H9 (cell line): ENCODE results near the gene MGAT4B. TPM values are rescaled to one million over a fixed set of nuclear protein-coding genes. Genes with fewer than 3 reads are reported as not detected.

Experiments used
- DNase-seq: peaks from one replicate; pipeline ENCODE4 v3.0.0-alpha.2; 2017
- H2AFZ ChIP-seq: one replicate; pipeline ENCODE4 v1.6.1; 2013; ENCODE audit warnings: mild to moderate bottlenecking, low read length, control low read depth, moderate library complexity
- H2AK5ac ChIP-seq: 2 replicates; pipeline ENCODE4 v1.6.1; 2013; ENCODE audit warnings: low read length, control low read depth, mixed read lengths; ENCODE audit not compliant: insufficient read length
- H2BK120ac ChIP-seq: one replicate; pipeline ENCODE4 v1.6.1; 2013; ENCODE audit warnings: low read depth, mild to moderate bottlenecking, low read length, control low read depth, inconsistent platforms; ENCODE audit not compliant: poor library complexity, severe bottlenecking
- H2BK12ac ChIP-seq: 2 replicates; pipeline ENCODE4 v1.6.1; 2013; ENCODE audit warnings: low read length, control low read depth, mixed read lengths, low read depth; ENCODE audit not compliant: insufficient read length
- H2BK15ac ChIP-seq: 2 replicates; pipeline ENCODE4 v1.6.1; 2013; ENCODE audit warnings: low read depth, low read length, control low read depth
- H2BK20ac ChIP-seq: one replicate; pipeline ENCODE4 v1.6.1; 2013; ENCODE audit warnings: low read depth, mild to moderate bottlenecking, low read length, control low read depth, inconsistent platforms; ENCODE audit not compliant: poor library complexity, severe bottlenecking
- H2BK5ac ChIP-seq: 2 replicates; pipeline ENCODE4 v1.6.1; 2013; ENCODE audit warnings: low read length, control low read depth, mixed read lengths; ENCODE audit not compliant: insufficient read length
- H3K14ac ChIP-seq: 2 replicates; pipeline ENCODE4 v1.6.1; 2013; ENCODE audit warnings: low read length, control low read depth; ENCODE audit not compliant: insufficient read depth
- H3K18ac ChIP-seq: 2 replicates; pipeline ENCODE4 v1.6.1; 2013; ENCODE audit warnings: low read depth, mild to moderate bottlenecking, mixed read lengths, low read length, control low read depth; ENCODE audit not compliant: insufficient read length
- H3K23ac ChIP-seq: 2 replicates; pipeline ENCODE4 v1.6.1; 2013; ENCODE audit warnings: low read length, control low read depth, mixed read lengths, low read depth; ENCODE audit not compliant: insufficient read length
- H3K23me2 ChIP-seq: 2 replicates; pipeline ENCODE4 v1.6.1; 2013; ENCODE audit warnings: low read depth, mild to moderate bottlenecking, mixed read lengths, low read length, control low read depth; ENCODE audit not compliant: insufficient read length, poor library complexity, severe bottlenecking
- H3K27ac ChIP-seq: 2 replicates; pipeline ENCODE4 v1.5.1; 2013; ENCODE audit warnings: low read length, control low read depth, mixed read lengths, low read depth; ENCODE audit not compliant: insufficient read length
- H3K27me3 ChIP-seq: 2 replicates; pipeline ENCODE4 v1.6.1; 2013; ENCODE audit warnings: low read length, control low read depth, inconsistent platforms; ENCODE audit not compliant: insufficient read depth
- H3K4ac ChIP-seq: 2 replicates; pipeline ENCODE4 v1.6.1; 2013; ENCODE audit warnings: low read depth, mild to moderate bottlenecking, control low read depth, inconsistent platforms, low read length, moderate library complexity
- H3K4me1 ChIP-seq: 2 replicates; pipeline ENCODE4 v1.6.1; 2013; ENCODE audit warnings: low read length, control low read depth, inconsistent platforms; ENCODE audit not compliant: insufficient read depth
- H3K4me2 ChIP-seq: 2 replicates; pipeline ENCODE4 v1.6.1; 2013; ENCODE audit warnings: low read length, control low read depth, mixed read lengths; ENCODE audit not compliant: insufficient read length, insufficient read depth
- H3K56ac ChIP-seq: 2 replicates; pipeline ENCODE4 v1.6.1; 2013; ENCODE audit warnings: low read depth, mild to moderate bottlenecking, mixed read lengths, low read length, control low read depth; ENCODE audit not compliant: insufficient read length
- H3K79me1 ChIP-seq: 2 replicates; pipeline ENCODE4 v1.6.1; 2013; ENCODE audit warnings: low read depth, mild to moderate bottlenecking, moderate library complexity, low read length, control low read depth, inconsistent platforms; ENCODE audit not compliant: insufficient read depth, poor library complexity, severe bottlenecking
- H3K79me2 ChIP-seq: 2 replicates; pipeline ENCODE4 v1.6.1; 2013; ENCODE audit warnings: low read length, control low read depth, inconsistent platforms; ENCODE audit not compliant: insufficient read depth
- H3K9ac ChIP-seq: 2 replicates; pipeline ENCODE4 v1.6.1; 2013; ENCODE audit warnings: low read length, control low read depth, mixed read lengths; ENCODE audit not compliant: insufficient read length; ENCODE audit errors: extremely low read depth
- H3K9me3 ChIP-seq: one replicate; pipeline ENCODE4 v1.6.1; 2013; ENCODE audit warnings: low read depth, low read length, inconsistent platforms; ENCODE audit not compliant: control insufficient read depth
- H3T11ph ChIP-seq: one replicate; pipeline ENCODE4 v1.6.1; 2013; ENCODE audit warnings: mild to moderate bottlenecking, low read length, control low read depth, inconsistent platforms
- H4K20me1 ChIP-seq: one replicate; pipeline ENCODE4 v1.6.1; 2013; ENCODE audit not compliant: control insufficient read depth, insufficient read length, insufficient read depth
- H4K5ac ChIP-seq: 2 replicates; pipeline ENCODE4 v1.6.1; 2013; ENCODE audit warnings: low read depth, mild to moderate bottlenecking, mixed read lengths, low read length, control low read depth; ENCODE audit not compliant: insufficient read length
- H4K8ac ChIP-seq: replicated peaks from 2 replicates; pipeline ENCODE4 v1.6.1; 2013; ENCODE audit warnings: low read length, control low read depth, mixed read lengths, low read depth; ENCODE audit not compliant: insufficient read length
- H4K91ac ChIP-seq: 2 replicates; pipeline ENCODE4 v1.6.1; 2013; ENCODE audit warnings: low read depth, mild to moderate bottlenecking, moderate library complexity, mixed read lengths, low read length, control low read depth; ENCODE audit not compliant: insufficient read length
- H3K27ac Mint-ChIP-seq, 3 experiments: 2 replicates in 2 of 3; 3 replicates in 1 of 3; pipeline ENCODE4 v1.8.0; 2020 to 2021; ENCODE audit warnings: mixed read lengths in 3 of 3, mild to moderate bottlenecking in 1 of 3, moderate library complexity in 1 of 3
- H3K27me3 Mint-ChIP-seq: 2 replicates; pipeline ENCODE4 v1.8.0; 2021; ENCODE audit warnings: low read depth, mild to moderate bottlenecking, moderate library complexity, mixed read lengths
- H3K36me3 Mint-ChIP-seq, 3 experiments: 2 replicates in 2 of 3; 3 replicates in 1 of 3; pipeline ENCODE4 v1.8.0; 2020 to 2021; ENCODE audit warnings: low read depth in 3 of 3, mixed read lengths in 3 of 3; ENCODE audit not compliant: insufficient read depth in 1 of 3
- H3K4me1 Mint-ChIP-seq, 2 experiments: 2 replicates each; pipeline ENCODE4 v1.8.0; 2020; ENCODE audit warnings: mixed read lengths in 2 of 2
- H3K4me3 Mint-ChIP-seq, 2 experiments: 2 replicates in 1 of 2; 3 replicates in 1 of 2; pipeline ENCODE4 v1.8.0; 2020 to 2021; ENCODE audit warnings: mild to moderate bottlenecking in 2 of 2, mixed read lengths in 2 of 2, moderate library complexity in 1 of 2
- H3K9me3 Mint-ChIP-seq, 2 experiments: 2 replicates in 1 of 2; 3 replicates in 1 of 2; pipeline ENCODE4 v1.8.0; 2020; ENCODE audit warnings: mild to moderate bottlenecking in 2 of 2, mixed read lengths in 2 of 2, moderate library complexity in 1 of 2
- CTCF ChIP-seq: fragments of 200-600 bp; sonication (generic); conservative IDR thresholded peaks from 3 replicates; pipeline ENCODE4 v1.8.0; 2021; ENCODE audit warnings: antibody characterized with exemption, mild to moderate bottlenecking
- WGBS: extraction: QIAGEN DNeasy Blood & Tissue Kit; methylation state at CpG from one replicate; pipeline ENCODE4 v1.1.7; 2013; ENCODE audit warnings: missing lambda C conversion rate, low lambda C conversion rate, mixed read lengths; ENCODE audit not compliant: insufficient read length; ENCODE audit errors: extremely low coverage; 5-methylcytosine and 5-hydroxymethylcytosine counted together
- total RNA-seq: library from RNA; stranded (reverse); gene quantifications from 2 replicates; pipeline ENCODE4 v1.2.1, GENCODE V29; 2021

Gene MGAT4B
- total RNA-seq, 1 experiment from 2014 or later = 147 TPM

DNA sequence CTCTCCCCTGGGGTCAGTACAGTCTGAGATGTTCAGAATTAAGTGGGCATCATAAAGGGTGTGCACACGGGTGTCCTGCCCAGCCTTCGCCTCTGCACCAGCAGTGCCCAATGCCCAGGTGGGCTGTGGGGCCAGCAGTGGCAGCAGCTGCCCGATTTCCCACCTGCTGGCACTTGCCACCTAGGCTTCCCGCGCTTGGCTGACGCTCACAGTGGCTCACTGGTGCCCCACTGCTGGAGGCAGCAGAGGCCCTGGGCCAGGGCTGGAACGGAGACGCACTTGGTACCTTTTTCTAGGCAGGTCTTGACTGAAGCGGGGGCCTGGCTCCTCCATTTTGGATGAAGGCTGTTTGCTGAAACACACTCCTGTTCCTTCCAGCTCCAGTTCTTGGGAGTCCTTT lies 35.0 kb upstream of the MGAT4B start:
- peaks cover 45 to 68% (median 67%) of the 10 kb centered on the region in 3 experiments for H3K36me3 Mint-ChIP-seq
- no peak overlapping the region for H3K18ac ChIP-seq
- WGBS = no CpG with 5 or more reads among the region's 9 CpGs

More for the DNA sequence above, 35.0 kb upstream of the MGAT4B start:
- no peak overlapping the region; the same call in 1 of the 2 replicates for H3K14ac ChIP-seq
- no peak overlapping the region for H2BK120ac ChIP-seq
- no peak overlapping the region for H3K23ac ChIP-seq
- no peak overlapping the region for H2BK20ac ChIP-seq
- no peaks in the 10 kb centered on the region for H3K9me3 ChIP-seq
- no peaks in the 10 kb centered on the region for H3K4me1 ChIP-seq
- H4K91ac ChIP-seq = no peak overlapping the region
- H3K79me2 ChIP-seq = no peaks in the 10 kb centered on the region
- no peak overlapping the region for H3K4ac ChIP-seq
- no peak overlapping the region for H2AFZ ChIP-seq
- no peaks in the 10 kb centered on the region for H3K79me1 ChIP-seq
- Mint-ChIP-seq H3K4me3 (no peak overlapping the region), H3K27ac (no peak overlapping the region), H3K27me3 (no peaks in the 10 kb centered on the region; the same call in 1 of the 2 replicates), H3K4me1 (no peaks in the 10 kb centered on the region), H3K9me3 (peaks cover 19 to 23% of the 10 kb centered on the region in 2 experiments)
- H3K23me2 ChIP-seq = no peaks in the 10 kb centered on the region
- H4K8ac ChIP-seq = no peak overlapping the region
- H3K56ac ChIP-seq = no peak overlapping the region
- no peak overlapping the region for H3T11ph ChIP-seq
- H3K4me2 ChIP-seq = no peak overlapping the region
- no peaks in the 10 kb centered on the region for H4K20me1 ChIP-seq
- no peak overlapping the region for H2BK5ac ChIP-seq
- no peak overlapping the region for H4K5ac ChIP-seq
- no peak overlapping the region for H3K27ac ChIP-seq
- no peaks in the 10 kb centered on the region for H3K27me3 ChIP-seq
- H2AK5ac ChIP-seq = no peak overlapping the region
- H2BK15ac ChIP-seq = no peak overlapping the region
- no peak overlapping the region for H3K9ac ChIP-seq
- no peak overlapping the region for H2BK12ac ChIP-seq
- DNase-seq = no peak
- no peak for TF ChIP-seq CTCF
